Adrenal gland (tissue), 12 donors: Measurements from ENCODE around the gene AFTPH. TPM values are rescaled to one million over a fixed set of nuclear protein-coding genes. Genes with fewer than 3 reads are reported as not detected.

Experiments used
- DNase-seq, 7 donors: peaks; one replicate each; pipeline ENCODE4 v3.0.0-alpha.2; 2019 to 2020
- H3K27ac ChIP-seq, 5 donors: fragments of 200-600 bp; sonication (generic) in 4 of 5; 1 replicate in 3 of 5; 2 replicates in 2 of 5; pipeline versions ENCODE4 v1.5.1 to v1.8.0; 2016 to 2020; ENCODE audit warnings: mild to moderate bottlenecking in 1 of 5
- H3K27me3 ChIP-seq: fragments of 200-600 bp; 2 replicates; pipeline ENCODE4 v1.8.0; 2021
- H3K36me3 ChIP-seq, 2 donors: fragments of 200-600 bp; replicated peaks in 1 of 2; 1 replicate in 1 of 2; 2 replicates in 1 of 2; pipeline versions ENCODE4 v1.5.1 to v1.8.0; 2018 to 2022
- H3K4me1 ChIP-seq, 2 donors: fragments of 200-600 bp; replicated peaks in 1 of 2; 1 replicate in 1 of 2; 2 replicates in 1 of 2; pipeline versions ENCODE4 v1.5.1 to v1.8.0; 2018 to 2021
- H3K4me3 ChIP-seq, 4 donors: fragments of 200-600 bp; sonication (generic) in 3 of 4; one replicate each; pipeline ENCODE4 v1.5.1; 2016 to 2018
- H3K9me3 ChIP-seq, 3 donors: fragments of 200-600 bp; sonication (generic) in 1 of 3; replicated peaks in 1 of 3; 1 replicate in 2 of 3; 2 replicates in 1 of 3; pipeline versions ENCODE4 v1.5.1 to v1.8.0; 2016 to 2021
- POLR2A ChIP-seq, 2 donors: fragments of 450-650 bp; IDR thresholded peaks; one replicate each; pipeline ENCODE4 v1.6.1; 2017; ENCODE audit warnings: antibody characterized with exemption in 2 of 2, mild to moderate bottlenecking in 2 of 2, moderate library complexity in 1 of 2
- WGBS, 4 donors: extraction: QIAGEN DNeasy Blood & Tissue Kit in 2 of 4; methylation state at CpG; one replicate each; pipeline versions ENCODE4 v1.1.5 to v1.1.7; 2013 to 2017; 5-methylcytosine and 5-hydroxymethylcytosine counted together
- intact Hi-C, 2 donors: fragments of 100-400 bp; cut with DNase I; formaldehyde crosslinking; loops; one replicate each; pipeline versions ENCODE4 v1.14.1 to v1.15.0; 2022 to 2023
- polyA plus RNA-seq, 3 donors: library from polyadenylated mRNA; stranded (reverse); fragments of 200-250 nt in 2 of 3; fragments of 350-450 nt in 1 of 3; fragmentation: Illumina TruSeq in 1 of 3; extraction: RNeasy Lipid Tissue Mini Kit (QIAGEN cat#74804) in 1 of 3; gene quantifications; one replicate each; pipeline ENCODE4 v1.2.3, GENCODE V29; 2013 to 2014
- total RNA-seq, 9 donors: library from RNA; depleted of rRNA in 4 of 9; stranded (reverse); fragments of >200 nt in 4 of 9; fragments of 120-200 nt in 1 of 9; fragmentation: NEBNext Ultra II Directional in 1 of 9; extraction: Animal tissue kit (Norgen Biotek cat#: 25700) in 1 of 9; gene quantifications; one replicate each; pipeline versions ENCODE4 v1.1.0 to v1.2.4, GENCODE V29; 2013 to 2023
- TF ChIP-seq, protein P1 (sequence below), 6 experiments: fragments of 450-650 bp in 4 of 6; fragments of 200-600 bp in 2 of 6; sonication (generic) in 1 of 6; IDR thresholded peaks; 1 replicate in 5 of 6; 2 replicates in 1 of 6; pipeline versions ENCODE4 v1.5.1 to v1.8.0; 2016 to 2021; ENCODE audit warnings: antibody characterized with exemption in 6 of 6, mild to moderate bottlenecking in 2 of 6, moderate library complexity in 1 of 6
- donor health status: healthy with polysubstance abuse.
- donor health status: Bipolar disorder and iron deficiency.
- donor health status: DM: yes; HTN: yes; CAD: no.
- donor health status: DM: no; HTN: no; CAD: no.
- donor health status: DM: no; HTN: no; CAD: no.
- donor health status: DM: yes; HTN: yes; CAD: no.

The AFTPH gene
- total and polyA plus RNA-seq, 12 donors: 25.7 to 58.5 (median 36.1) TPM

DNA sequence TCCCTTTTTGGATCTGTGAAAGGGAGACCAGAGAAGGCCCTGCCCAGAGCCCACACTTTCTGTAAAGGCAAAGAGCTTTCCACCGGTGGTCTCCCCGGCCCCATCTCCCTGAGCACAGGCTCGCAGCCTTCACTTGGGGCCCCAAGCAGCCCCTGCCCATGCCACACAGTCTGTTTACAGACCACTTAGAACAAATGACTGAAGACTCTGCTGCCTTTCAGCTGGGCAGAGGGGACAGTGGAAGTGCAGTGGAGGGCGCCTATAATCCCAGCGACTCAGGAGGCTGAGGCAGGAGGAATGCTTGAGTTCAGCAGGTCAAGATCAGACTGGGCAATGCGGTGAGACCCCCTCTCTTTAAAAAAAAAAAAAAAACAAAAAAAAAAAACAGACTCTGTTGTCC is 100.7 kb downstream of the AFTPH start:
- peaks cover 20 to 40% of the 10 kb centered on the region in 2 donors for H3K4me1 ChIP-seq
- no peak for TF ChIP-seq POLR2A (IDR thresholded peaks at IDR 0.05)
- TF ChIP-seq, protein P1, sequence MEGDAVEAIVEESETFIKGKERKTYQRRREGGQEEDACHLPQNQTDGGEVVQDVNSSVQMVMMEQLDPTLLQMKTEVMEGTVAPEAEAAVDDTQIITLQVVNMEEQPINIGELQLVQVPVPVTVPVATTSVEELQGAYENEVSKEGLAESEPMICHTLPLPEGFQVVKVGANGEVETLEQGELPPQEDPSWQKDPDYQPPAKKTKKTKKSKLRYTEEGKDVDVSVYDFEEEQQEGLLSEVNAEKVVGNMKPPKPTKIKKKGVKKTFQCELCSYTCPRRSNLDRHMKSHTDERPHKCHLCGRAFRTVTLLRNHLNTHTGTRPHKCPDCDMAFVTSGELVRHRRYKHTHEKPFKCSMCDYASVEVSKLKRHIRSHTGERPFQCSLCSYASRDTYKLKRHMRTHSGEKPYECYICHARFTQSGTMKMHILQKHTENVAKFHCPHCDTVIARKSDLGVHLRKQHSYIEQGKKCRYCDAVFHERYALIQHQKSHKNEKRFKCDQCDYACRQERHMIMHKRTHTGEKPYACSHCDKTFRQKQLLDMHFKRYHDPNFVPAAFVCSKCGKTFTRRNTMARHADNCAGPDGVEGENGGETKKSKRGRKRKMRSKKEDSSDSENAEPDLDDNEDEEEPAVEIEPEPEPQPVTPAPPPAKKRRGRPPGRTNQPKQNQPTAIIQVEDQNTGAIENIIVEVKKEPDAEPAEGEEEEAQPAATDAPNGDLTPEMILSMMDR (IDR thresholded peaks at IDR 0.05): no peak
- 83 to 97% (median 87%) methylated on average over 3 to 6 of the region's 6 CpGs for WGBS, 4 donors
- H3K27me3 ChIP-seq: no peaks in the 10 kb centered on the region
- no peak overlapping the region for H3K27ac ChIP-seq
- intact Hi-C loops: no loop called here
- no peaks in the 10 kb centered on the region for H3K36me3 ChIP-seq
- no peaks in the 10 kb centered on the region for H3K9me3 ChIP-seq
- no peak overlapping the region for H3K4me3 ChIP-seq
- peak in 2 of 7 donors; percentile 4 to 31 for DNase-seq

DNA sequence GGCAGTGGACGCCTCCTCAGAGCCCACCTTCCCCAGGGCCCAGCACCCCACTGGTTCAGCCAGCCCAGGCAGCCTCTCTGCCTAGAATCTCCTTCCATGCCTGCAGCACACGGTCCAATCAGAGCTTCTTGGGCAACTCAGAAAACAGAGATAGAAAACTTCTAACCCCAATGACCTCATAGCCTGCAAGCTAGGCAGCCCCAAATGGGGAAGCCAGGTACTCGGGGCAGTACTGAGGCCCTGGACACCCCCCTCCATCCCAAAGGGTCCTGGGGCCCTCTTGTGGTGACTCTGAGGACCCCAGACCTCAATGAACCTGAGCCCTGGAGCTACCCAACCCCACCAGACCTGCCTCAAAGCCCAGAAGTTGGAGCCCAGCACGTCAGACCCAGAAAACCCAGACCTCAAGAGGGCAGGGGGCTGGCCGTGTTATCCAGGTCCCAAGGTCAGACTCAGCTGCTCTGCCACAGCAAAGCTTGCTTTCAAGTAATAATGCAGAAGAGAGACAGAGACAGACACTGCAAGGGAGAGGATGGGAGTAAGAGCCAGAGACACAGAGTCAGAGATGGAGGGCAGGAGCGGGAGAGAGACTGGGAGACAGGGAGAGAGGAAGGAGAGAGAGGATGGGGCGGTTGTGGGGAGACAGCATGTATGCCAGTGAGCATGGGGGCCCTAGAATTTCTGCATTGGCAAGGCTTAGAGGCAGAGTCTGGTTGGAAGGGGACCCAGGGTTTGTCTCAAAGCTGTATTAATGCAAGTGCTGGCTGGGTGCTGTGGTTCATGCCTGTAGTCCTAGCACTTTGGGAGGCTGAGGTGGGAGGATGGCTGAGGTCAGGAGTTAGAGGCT is 101.4 kb downstream of the AFTPH start:
- intact Hi-C loops: no loop called here
- WGBS, 4 donors: 79 to 91% (median 84%) methylated on average over 6 to 7 of the region's 7 CpGs
- Histone ChIP-seq H3K27ac (no peak overlapping the region), H3K27me3 (no peaks in the 10 kb centered on the region), H3K4me1 (peaks cover 20 to 34% of the 10 kb centered on the region in 2 donors), H3K9me3 (no peaks in the 10 kb centered on the region), H3K4me3 (no peak overlapping the region), H3K36me3 (no peaks in the 10 kb centered on the region)
- peak in 2 of 7 donors; percentile 11 to 44 for DNase-seq
- no peak for TF ChIP-seq POLR2A (IDR thresholded peaks at IDR 0.05)
- TF ChIP-seq, protein P1 (IDR thresholded peaks at IDR 0.05): no peak

DNA sequence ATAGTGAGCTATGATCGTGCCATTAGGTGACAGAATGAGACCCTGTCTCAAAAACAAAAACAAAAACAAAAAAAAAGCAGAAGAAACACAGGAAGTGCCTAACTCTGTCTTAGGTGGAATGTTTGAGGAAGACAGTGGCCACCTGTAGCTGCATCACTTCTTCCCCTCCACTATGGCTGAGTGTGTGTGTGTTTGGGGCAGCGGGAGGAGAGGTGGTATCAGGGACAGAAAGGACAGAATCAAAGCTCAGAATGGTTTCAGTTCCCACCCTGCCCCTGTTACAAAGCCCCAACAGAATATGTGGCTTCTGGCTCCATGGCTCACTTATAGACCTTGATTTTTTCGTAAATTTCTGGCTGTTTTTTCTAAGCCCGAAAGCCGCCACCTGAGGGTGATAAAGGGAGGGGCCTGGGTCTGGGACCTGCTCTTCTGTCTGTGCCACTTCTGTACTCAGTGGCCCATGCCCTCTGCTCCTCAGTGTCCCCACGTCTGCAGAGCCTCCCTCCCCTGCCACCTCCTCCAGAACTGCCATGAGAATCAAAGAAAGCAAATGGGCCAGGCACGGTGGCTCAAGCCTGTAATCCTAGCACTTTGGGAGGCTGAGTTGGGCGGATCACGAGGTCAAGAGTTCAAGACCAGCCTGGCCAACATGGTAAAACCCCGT is 102.2 kb downstream of the AFTPH start:
- Histone ChIP-seq H3K36me3 (no peaks in the 10 kb centered on the region), H3K9me3 (no peaks in the 10 kb centered on the region), H3K27ac (peak overlapping the region in 1 of 5 donors; percentile 43), H3K27me3 (no peaks in the 10 kb centered on the region), H3K4me3 (no peak overlapping the region), H3K4me1 (peaks cover 20 to 32% of the 10 kb centered on the region in 2 donors)
- WGBS, 4 donors: 81 to 85% (median 83%) methylated on average over 9 to 10 of the region's 10 CpGs
- no peak for TF ChIP-seq POLR2A (IDR thresholded peaks at IDR 0.05)
- TF ChIP-seq, protein P1 (IDR thresholded peaks at IDR 0.05): no peak
- intact Hi-C loops: no loop called here
- peak in 2 of 7 donors; percentile 7 to 42 for DNase-seq

DNA sequence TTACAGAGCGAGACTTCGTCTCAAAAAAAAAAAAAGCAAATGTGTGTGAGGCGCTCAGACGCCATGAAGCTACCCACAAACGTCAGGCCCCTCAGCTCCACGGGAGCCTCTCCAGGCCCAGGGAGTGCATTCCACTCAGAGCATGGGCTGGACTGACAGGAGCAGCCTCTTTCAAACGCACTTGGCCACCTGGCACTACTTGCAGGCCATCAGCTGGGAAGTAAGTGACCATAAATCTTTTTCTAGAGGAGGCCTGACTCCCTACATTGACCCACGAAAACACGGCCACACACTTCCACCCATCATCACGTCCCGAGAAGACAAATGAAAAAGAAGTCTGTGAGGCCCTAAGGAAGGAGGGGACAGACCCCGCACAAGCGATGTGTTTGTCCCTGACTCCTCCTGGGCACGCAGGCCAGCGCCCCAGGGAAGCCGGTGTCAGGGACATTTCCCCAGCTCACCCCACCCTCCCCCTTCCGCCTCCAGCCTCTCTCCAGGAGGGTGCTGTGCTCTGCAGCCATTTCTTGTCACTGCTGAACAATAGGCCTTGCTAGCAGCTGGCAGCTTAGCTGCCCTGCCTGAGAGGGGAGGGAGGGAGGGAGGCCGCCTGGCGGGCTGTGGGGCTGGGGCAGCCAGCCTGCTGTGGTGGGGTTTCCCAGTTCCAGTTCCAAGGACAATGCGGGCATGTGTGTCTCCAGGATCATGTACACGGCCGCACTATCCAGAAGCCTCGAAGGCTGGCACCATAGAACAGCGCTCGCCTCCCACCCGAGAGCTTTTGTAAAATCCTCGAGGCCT is 103.0 kb downstream of the AFTPH start:
- 39 to 52% (median 45%) methylated on average over 17 to 27 of the region's 27 CpGs for WGBS, 4 donors
- TF ChIP-seq, protein P1 (IDR thresholded peaks at IDR 0.05): no peak
- TF ChIP-seq POLR2A (IDR thresholded peaks at IDR 0.05): no peak
- intact Hi-C loops: no loop called here
- Histone ChIP-seq H3K36me3 (no peaks in the 10 kb centered on the region), H3K9me3 (no peaks in the 10 kb centered on the region), H3K27me3 (no peaks in the 10 kb centered on the region), H3K4me1 (peaks cover 20 to 32% of the 10 kb centered on the region in 2 donors), H3K27ac (peak overlapping the region in 4 of 5 donors; percentile 17 to 70 (median 34)), H3K4me3 (no peak overlapping the region)
- peak; percentile 60 to 80 (median 65) for DNase-seq
